Erythroblast (primary cell): ENCODE data around the gene KCNK10.
A peak's percentile ranks its signal among the peaks of the same experiment; 100 is the strongest.

Experiments used
- DNase-seq, 2 experiments: peaks; one replicate each; lab custom pipeline; 2025; lab: John Stamatoyannopoulos, UW
- GATA1 ChIP-seq: IDR thresholded peaks from 2 replicates; pipeline ENCODE4 v1.6.1; 2011; ENCODE audit warnings: low read depth, mild to moderate bottlenecking, control low read depth, low read length, moderate library complexity
- POLR2A ChIP-seq: IDR thresholded peaks from 2 replicates; pipeline ENCODE4 v1.6.1; 2011; ENCODE audit warnings: mild to moderate bottlenecking, low read length

Gene KCNK10

DNA sequence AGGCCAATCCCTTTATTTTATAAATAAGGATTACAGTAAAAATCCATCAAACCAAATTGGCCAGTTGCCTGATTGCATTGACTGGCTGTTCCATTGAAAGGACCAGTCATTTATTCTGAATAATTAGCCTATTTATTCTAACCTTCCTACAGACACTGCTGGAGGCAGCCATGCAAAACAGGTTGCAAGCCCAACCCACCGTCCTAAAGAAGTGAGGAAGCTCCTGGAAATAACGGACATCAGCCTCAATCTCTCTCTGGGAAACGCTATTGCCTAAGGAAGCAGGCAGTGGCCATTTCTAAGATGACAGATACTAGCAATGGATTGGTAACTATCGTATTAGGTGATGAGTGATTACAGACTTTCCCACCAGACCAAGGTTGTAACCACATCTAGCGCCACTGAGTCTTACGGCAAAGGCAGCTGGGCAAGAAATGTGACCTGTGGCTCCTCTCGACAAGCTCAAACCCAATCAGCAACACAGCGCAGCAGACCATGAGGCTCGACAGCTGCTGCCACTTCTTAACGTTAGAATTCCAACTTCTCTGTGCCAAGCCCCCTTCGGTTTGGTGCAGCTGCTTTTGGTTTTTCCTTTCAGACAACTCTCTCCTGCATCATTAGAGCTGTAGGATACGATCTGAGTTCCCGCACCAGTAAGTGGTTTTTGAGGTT lies 134.2 kb downstream of the KCNK10 start:
- no peak for DNase-seq
- TF ChIP-seq GATA1 (no peak), POLR2A (no peak)

DNA sequence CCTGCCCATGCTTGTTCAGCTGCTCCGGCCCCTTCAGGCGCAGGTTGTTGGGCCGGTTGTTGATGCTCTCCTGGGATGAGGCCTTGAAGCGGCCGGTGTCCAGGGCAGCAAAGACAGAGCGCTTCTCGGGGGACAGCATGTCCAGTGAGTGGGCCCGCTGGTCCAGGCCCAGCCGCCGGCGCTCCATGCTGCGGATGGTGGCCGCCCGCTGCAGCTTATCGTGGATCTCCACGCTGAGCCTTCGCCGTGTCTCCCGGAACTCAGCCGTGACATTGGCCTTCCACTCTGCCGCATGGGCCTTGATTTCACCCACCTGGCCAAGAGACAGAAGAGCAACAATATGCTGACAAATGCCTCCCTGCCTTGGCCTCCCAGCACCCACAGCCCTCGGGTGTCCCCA lies 137.2 kb downstream of the KCNK10 start:
- no peak for TF ChIP-seq POLR2A
- no peak for TF ChIP-seq GATA1
- no peak for DNase-seq

DNA sequence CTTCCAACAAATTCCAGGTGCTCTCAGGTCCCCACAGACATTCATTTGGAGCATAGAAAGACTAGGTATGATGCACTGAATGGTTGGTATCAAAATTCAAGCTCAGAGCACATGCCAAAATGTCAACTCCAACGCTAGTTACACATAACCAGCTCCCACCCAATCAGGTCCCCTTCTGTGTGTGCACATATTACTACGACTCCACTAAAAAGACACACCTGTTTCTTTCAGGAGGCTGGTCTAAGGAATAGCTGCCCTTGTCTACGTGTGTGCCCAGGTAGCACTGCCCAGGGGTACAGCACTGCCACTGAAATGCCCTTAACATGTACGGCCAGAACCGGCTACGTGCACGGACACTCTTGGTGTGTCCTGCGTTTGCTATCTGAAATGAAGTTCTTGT lies 138.1 kb downstream of the KCNK10 start:
- DNase-seq: no peak
- no peak for TF ChIP-seq GATA1
- TF ChIP-seq POLR2A: no peak

DNA sequence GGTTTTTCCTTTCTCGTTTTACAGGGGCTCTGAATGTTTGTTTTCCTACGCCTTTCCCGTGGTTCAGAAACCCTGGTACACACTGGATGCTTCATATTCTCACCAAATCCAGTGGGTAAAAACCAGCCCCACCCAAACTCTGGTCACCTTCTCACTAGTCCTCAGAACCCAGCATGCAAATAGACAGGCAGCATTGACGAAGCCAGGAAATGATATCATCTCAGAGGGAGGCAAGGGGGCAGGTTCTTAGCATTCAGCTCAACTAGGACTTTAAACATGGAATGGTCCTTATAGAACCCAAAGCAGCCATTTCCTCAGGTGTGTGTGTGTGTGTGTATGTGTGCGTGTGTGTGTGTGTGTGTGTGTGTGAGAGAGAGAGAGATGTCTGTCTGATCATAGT lies 142.0 kb downstream of the KCNK10 start:
- no peak for DNase-seq
- TF ChIP-seq GATA1: no peak
- no peak for TF ChIP-seq POLR2A

DNA sequence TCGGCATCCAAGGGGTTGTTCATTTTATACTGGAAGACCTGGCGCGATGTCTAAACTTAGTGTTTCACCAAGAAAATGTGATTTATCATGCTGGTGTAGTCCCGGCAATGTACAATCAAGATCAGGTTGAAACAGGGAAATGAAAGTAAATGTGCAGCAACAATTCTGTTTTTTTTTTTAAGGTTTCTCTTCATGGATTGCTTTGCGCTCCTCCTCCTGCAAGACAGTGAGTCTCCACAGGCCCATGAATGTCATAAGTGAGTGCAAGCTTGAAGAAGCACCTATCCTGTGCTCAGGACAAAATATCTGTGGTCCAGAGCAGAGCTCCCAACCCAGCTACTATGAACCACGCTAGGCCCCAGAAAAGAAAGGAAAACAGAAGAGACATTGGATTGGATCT lies 143.4 kb downstream of the KCNK10 start:
- no peak for DNase-seq
- TF ChIP-seq GATA1 (no peak), POLR2A (no peak)

DNA sequence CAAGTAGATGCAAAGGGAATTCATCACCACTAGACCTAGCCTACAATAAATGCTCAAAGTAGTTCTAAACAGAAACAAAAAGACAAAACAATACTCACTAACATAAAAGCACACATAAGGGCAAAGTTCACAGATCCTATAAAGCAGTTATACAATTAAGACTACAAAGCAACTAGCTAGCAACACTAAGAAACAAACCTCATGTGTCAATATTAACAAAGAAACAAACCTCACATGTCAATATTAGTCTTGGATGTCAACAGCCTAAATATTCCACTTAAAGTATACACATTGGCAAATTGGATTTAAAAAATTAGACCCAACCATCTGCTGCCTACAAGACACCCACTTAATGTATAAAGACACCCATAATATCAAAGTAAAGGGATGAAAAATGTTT lies 152.7 kb downstream of the KCNK10 start:
- DNase-seq: no peak
- no peak for TF ChIP-seq GATA1
- no peak for TF ChIP-seq POLR2A

DNA sequence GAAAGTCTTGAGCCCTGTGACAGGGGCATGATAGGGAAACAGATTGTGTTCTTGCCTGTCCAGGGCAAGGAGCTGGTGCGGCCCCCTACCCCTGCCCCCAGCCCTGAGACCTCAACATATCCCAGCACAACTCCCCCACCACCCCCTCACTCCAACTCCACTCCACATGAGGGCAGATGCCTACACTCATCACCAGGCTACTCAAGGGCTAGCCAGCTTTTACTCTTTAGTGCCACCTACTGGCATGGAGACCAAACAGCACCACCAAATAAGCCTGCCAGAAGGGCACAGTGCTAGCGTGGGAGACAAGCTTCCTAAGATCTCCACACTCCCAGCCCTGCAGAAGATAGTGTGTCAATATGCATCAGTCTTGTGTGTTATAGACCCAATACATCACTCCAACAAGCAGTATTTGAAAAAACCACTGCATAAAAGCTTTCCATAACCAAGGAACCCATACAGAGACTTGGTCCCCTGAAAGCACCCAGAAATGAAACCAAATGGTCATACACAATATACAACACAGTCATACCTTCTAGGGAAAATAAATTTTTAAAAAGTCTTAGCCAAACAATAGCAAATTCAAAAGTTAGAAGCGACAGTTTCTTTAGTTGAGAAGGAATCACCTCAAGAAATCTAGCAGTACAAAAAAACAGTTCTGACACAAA lies 154.4 kb downstream of the KCNK10 start:
- TF ChIP-seq POLR2A (no peak), GATA1 (no peak)

DNA sequence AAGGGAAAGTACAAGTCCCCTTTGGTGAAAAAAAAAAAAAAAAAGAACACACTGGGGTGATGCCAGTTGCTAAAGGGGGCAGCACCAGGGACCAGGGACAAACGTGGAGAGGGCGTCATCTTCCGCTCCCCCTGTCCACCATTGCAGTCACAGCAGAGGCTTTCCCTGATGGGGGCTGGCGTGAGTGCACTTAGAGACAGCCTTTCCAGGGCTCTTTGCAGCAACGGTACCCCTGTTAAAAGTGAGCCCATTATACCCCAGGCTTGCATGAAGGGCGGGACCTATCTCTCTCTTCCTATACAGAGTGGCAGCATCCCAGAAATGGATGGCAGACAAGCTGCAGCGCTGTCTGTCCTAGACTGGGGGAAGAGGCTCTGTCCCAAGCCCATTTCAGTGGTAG lies 155.0 kb downstream of the KCNK10 start:
- no peak for TF ChIP-seq GATA1
- no peak for TF ChIP-seq POLR2A
- no peak for DNase-seq

More for the DNA sequence above, 154.4 kb downstream of the KCNK10 start:
- DNase-seq: peak; percentile 52 to 73

DNA sequence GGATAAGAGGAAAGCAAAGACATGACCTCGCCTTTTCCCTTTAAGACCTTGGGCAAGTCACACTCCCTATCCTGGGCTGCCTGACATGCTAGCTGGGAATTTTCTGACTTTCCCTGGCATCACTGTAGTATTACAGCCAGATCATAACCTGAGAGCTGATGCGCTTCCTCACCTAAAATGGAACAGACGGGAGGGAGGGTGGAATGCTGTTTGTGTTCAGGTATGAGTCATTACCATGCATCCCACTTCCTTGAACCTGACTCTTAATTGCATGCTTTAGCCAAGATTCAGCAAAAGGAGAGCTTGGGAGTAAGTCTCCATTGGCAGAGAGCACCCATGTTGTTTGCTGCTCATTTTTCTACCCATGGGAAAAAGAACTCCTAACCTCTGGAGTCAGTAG lies 156.5 kb downstream of the KCNK10 start:
- DNase-seq: no peak
- no peak for TF ChIP-seq POLR2A
- TF ChIP-seq GATA1: no peak

DNA sequence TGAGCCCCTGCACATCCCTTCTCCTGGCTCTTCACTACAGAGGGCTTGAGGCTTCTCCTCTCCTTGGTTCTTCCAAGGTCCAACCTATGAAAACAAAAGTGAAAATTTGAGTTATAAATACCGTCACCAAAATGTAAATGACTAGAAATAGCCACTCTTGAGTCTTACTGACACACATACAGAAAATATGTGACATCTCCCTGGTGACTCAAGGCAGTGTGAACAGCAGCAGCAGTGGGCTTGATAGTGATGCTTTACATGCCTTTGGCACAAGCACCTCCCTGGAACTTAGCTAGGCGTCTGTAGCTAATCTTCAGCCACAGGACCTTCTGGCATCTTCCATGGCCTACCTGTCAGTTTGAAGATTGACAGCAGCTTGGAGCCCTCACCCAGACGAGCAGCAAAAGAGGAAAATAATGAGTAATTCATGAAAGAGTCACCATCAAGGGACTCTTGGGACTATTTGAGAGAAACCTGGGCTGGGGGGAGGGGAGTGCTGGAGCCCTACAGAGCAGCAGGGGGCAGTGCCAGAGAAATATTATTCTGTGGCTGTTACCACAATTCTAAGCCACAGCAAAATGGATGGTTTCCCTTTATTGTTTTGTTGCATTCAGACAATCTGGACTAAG lies 158.0 kb downstream of the KCNK10 start:
- DNase-seq: no peak
- TF ChIP-seq GATA1 (no peak), POLR2A (no peak)

DNA sequence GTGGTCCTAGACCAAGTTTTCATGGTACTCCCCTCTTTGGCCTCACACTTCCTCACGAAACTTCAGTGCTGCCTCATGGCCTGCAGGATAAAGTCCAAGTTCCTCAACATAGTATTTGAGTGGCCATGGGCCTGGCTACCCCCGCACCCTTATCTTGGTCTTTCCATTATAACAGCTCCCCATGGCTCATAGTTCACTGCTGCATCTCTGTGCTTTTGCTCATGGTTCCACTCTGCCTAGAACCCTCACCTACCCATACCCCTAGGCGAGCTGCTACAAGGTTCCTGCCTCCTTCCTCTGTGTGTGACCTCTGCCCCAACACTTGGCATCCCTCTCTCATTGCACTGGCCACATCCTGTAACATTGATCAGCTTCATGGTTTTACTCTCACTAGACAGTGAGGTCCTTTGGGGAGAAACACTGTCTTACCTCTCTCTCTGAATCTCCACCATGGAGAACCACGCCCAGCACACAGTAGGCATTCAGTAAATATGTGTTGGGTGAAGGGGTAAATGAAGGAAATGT lies 159.3 kb downstream of the KCNK10 start:
- DNase-seq: no peak
- TF ChIP-seq POLR2A (no peak), GATA1 (no peak)

DNA sequence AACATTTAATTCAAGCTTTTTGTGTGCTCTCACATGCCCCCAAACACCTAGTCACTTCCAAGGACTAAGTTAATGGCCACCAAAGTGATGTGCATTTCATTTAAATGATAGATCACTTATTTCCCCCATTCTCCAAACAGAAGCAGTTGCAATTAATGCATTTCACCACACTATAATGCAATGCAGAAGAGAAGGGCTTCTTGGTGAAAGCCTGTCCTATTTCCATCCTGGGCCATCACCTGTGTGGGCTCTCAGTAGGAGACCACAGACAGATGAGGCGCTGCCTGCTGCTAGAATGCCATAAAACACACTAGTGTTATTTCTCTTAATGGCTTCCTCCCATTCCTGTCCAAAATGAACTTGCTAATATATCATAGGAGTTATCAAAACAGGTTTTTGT lies 166.9 kb downstream of the KCNK10 start:
- no peak for DNase-seq
- TF ChIP-seq GATA1: no peak
- TF ChIP-seq POLR2A: no peak

DNA sequence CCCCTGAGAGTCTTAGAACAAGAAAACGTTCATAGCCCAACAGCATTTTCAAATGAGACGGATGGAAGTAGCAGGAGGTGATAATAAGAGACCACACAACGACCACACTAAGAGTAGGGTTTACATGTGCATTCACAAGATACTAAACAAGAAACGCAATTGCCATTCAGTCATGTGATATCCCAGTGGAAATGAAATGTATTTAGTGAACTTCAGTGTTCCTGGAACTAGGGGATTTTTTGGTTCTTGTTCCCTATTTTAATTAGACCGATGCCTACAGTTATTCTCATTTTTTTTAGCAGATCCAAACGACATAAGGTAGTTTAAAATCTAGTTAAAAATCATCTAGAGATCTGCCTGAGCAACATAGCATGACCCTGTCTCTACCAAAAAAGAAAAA lies 168.1 kb downstream of the KCNK10 start:
- DNase-seq: no peak
- TF ChIP-seq POLR2A: no peak
- TF ChIP-seq GATA1: no peak

DNA sequence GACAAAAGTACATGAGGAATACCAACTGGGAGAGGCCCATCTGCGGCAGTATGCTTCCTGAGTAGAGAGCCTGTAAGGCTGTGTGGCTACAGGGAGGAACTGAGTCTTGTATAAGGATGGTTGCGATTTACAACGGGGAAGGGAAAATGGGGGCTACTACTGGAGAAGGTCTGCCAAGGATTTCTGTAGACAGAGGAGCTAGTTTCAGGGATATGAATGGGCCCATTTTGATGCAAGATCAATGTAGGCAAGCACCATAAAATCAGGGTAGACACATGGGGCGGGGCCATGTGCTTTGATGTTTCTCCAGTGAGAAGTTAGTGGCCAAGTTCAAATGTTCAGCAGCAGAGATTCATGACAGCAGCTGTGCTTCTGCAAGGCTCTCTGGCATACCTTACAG lies 168.7 kb downstream of the KCNK10 start:
- TF ChIP-seq POLR2A: no peak
- no peak for TF ChIP-seq GATA1
- no peak for DNase-seq
